CD4-positive, alpha-beta T cell treated with Interleukin-15 for 4 hours (primary cell): ENCODE measurements around the gene SLF1.

Experiments used
- DNase-seq: peaks from one replicate; pipeline ENCODE4 v3.0.0-alpha.2; 2020; ENCODE audit warnings: low spot score

SLF1 gene

DNA sequence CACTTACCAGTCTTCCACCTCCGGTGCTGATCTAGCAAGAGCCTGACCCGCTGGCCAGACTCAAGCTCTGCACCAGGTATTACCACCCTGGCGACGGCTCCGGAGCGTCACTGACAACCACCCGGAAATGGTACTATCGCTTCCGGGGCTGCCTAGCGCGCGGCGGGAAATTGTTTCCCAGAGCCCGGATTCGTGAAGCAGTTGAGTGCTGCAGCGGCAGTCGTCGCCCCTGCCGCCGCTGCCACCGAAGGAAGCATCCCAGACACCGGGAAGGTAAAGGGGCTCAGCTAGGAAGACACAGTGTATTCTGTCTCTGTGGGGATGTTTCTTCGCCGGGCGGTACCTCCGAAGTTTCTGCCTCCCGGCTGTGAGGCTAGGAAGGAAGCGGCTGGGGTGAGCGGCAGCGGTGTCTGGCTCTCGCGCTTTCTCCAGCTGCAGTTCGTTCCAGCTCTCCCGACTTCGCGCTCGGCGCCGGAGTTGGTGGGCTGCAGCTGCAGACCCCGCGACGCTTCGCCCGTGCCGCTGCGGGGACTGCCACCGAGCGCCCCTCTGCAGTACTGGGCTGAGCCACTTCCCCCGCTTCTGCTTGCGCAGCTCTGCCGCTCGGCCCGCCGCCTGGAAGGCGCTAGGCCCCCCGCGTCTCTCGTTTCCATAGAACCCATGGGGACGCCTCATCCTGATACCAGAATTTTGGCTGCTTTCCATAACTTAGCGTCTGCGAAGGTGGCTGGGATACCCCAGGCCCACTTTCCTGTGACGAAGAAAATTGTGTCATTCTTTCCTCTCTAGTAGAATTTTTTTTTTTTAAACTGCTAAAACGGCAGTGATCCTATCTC is at the start of gene SLF1, which contains the start of gene KIAA0825:
TSS of gene SLF1 (plus strand) at position 177 of the 836 bp plus-strand sequence. CDS start 10,142 bp downstream, outside the sequence.
TSS of gene KIAA0825 (minus strand) at position 112 of the 836 bp plus-strand sequence. CDS start 81,478 bp downstream, outside the sequence.
- peak; percentile 85 for DNase-seq

DNA sequence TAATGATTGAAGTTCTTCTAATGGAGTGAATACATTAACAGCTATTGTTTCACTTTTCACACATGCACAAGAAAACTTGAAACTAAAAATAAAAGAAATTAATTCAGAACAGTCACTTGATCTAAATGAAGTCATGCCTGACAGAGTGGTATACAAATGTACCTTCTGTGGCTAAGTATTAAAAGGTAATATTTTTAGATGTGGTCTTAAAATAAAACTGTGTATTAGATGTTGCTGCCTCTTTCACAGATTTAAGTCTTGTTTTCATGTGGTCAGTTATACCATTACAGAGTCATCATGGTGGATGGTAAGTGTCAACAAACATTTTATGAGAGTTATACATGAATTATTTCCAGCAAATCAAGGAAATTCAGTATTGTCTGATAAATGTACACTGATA is 47.1 kb upstream of the SLF1 start:
- no peak for DNase-seq

DNA sequence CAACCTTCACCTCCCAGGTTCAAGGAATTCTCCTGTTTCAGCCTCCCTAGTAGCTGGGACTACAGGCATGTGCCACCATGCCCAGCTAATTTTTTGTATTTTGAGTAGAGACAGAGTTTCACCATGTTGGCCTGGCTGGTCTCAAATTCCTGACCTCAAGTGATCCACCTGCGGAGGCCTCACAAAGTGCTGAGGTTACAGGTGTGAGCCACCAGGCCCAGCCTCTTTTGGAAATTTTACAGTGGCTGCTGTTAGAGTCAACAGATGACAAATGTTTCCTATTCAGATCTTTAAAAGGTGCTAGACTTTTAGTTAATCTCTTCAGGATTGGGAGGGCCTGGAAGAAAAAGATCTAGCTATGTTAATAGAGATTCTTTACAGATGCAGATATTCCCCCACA is 45.1 kb upstream of the SLF1 start:
- DNase-seq: peak; percentile 15

DNA sequence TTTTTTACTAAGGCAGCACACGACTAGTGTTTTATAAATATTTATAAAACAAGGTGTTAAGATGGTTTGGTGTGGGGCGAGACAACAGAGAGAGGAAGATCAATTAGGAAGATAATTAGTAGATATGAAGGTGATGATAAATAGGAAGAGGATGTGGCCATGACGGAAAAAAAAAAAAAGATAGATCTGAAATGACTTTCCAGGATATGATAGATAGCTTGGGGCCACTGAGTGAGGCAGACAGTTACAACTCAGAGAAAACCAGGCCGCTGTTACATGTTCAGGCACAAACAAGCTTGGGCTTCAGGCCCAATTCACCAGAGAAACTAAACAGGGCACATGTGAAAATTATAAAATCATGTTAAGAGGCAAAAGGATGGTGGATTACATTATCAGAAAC is 43.3 kb upstream of the SLF1 start:
- DNase-seq: peak; percentile 28

DNA sequence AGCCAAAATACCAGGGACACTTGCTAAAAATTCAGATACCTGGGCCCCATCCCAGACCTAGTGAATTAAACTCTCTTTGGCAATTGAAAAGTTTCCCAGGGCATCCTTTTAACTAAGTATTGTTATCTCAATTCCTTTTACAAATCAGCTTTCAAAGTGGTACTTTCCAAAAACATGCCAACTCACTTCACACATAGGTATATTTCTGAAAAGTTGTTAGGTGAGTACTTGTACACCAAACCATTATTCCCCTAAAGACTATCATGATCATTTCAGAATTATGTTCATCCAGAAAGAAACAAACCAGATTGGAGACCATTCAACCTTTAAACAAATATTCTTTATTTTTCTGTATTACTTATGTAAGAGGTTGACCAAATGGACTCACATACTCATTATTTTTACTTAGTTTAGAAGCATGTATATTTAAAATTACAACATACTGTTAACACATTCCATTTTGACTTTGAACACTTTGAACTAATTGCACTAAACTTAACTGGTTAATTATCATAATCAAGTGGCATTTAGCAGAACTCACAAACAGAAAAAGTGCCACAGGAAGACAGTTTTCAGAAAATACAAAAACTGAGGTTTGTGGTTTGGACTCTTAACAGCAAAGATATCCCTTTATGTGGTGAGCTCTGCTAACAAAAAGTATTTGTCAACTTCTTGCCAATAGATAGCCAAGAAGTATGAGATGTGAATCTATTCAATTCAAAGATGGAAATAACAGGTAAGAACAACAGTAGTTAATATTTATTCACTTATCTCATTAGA is 40.8 kb upstream of the SLF1 start:
- peak; percentile 62 for DNase-seq

DNA sequence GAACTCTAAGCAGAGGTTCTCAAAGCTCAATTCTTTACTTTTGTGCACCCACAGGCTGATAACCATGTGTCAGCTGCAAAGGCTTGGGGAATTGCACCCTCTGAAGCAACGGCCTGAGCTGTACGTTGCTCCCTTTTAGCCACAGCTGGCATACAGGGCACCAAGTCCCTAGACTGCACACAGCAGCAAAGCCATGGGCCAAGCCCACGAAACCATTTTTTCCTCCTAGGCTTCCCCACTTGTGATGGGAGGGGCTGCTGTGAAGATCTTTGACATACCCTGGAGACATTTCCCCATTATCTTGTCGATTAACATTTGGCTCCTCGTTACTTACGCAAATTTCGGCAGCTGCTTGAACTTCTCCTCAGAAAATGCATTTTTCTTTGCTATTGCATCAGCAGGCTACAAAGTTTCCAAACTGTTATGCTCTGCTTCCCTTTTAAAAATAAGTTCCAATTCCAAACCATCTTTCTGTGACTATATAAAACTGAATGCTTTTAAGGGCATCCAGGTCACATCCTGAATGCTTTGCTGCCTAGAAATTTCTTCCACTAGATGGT is 23.1 kb upstream of the SLF1 start:
- no peak for DNase-seq

DNA sequence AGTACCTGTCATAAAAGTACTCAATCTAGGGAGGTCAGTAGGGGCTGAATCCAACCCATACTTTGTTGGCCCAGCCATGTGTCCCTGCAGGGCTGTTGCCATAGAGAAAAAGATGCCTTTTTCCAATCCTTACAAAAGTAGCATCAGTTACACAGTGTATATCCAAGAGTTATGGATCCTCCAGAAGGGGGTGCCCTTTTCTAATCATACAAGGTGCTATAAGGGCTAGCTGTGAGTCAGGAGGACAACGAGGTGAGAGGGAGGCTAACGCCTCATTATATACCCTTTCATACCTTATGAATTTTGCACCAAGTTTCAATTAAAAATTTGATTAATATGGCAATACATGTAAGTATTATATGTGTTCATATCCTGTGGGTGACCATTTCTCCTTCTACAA is 4.9 kb upstream of the SLF1 start:
- DNase-seq: peak; percentile 11

DNA sequence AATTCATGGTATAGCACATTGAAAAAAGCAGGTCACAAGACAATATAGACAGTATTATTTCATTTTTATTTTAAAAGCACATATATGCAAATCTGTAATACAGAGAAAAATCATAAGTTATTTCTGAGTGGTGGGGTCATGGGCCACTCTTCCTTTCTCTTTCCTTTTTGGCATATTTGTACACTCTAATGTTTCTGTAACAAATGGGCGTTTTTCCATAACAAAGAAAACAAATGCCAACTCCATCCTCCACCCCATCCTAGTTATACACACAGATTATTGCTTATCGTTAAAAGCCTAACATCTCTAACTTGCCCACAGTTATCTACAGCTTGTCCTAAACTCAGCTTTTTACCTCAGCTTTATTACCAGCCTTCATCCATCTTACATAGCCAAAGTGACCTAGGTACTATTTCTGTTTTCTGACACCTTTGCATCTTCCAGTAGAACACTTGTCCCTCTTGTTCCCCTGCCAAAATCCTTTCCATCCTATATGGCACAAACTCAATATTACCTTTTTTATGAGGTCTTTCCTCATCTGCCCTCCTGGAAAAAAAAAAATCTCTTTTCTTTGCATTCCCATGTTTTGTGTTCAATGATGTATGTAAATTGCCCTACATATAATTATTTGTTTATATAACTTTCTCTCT is 4.2 kb upstream of the SLF1 start:
- no peak for DNase-seq

DNA sequence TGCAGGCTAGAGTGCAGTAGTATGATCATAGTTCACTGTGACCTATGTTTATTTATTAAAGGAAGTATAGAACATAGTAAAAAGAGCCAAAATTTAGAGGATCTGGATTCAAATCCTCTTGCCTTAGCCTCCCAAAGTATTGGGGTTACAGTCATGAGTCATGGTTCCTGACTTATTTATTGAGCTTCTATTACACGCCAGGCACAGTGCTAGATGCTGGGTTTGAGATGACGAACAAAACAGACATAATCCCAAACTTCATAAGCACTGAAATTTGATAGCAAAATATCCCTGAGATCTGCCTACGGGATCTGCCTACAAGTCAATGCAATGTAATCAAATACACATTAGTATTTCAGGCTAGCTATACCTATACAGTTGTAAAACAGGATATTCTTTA is 2.6 kb upstream of the SLF1 start:
- DNase-seq: no peak

DNA sequence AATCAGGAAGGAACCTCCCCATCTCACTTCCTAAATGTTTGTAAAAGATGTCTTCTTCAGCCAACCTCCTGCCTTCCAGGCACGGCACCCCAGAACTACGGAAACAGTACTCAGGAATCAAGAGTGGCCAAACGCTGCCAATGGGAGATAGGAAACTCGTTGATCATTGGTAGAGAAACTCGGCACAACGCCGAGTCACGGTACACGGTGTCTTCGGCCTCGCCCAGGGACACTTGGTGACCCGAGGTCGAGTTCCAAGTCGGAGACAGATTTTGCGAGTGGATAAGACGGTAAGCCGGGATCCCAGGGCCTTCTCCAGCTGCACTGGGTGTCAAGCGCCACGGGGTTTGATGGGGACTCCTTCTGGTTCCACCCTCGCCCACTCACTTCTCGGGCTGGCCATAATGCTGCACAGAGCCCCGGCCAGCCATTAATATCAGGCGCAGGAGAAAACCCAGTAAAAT is 408 bp upstream of the SLF1 start:
- DNase-seq: peak; percentile 25

DNA sequence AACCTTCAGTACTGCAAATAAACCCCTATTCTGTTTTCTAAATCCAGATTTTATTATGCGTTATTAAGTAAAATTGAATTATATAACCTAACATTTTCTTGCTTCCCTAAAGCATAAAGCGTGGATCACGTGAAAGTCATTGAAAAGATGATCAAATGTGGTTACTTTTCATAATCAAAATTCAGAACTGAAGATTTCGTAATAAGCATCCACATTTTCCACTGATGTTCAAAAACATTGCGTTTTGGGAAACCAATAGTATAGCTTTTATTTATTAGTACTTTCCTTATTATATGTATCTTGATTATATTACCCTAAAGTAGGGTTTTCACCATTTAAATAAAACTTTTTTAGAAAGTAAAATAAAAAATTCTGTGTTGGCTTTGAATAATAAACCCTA is 1.8 kb downstream of the SLF1 start:
- no peak for DNase-seq

DNA sequence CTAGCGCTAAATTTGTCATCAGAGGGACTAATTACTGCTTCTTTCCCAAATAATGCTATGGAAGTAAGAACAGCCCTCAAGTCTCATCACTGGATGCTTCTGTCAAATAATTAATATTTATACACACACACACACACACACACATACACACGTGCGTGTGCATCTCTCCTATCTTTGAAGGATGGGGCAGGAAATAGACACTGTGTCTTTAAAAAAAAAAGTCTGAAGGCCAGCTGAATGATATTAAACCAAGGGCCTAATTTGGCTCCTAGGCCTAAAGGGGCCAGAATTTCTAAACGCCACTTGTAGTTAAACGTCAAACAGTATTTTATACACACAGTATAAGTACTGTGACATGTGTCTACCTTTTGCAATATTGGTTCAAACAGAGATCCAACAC is 3.3 kb downstream of the SLF1 start:
- no peak for DNase-seq

DNA sequence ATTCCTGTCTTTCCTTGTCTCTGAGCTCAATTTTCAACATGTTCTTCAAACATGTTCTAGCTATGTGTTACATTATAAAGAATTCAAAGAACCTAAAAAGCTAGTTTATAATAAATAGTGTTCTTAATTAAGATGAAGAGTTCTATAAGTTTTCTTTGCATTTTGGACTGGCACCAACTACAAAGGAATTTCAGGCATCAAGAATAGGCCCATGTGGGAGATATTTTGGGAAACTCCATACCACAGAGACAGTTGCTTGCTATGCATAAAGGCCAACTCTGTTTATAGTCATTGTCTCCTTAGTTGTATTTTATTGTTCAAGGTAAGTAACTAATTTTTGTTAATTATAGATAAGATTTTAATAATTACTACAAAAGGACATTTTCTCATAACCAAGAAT is 4.5 kb downstream of the SLF1 start:
- no peak for DNase-seq

DNA sequence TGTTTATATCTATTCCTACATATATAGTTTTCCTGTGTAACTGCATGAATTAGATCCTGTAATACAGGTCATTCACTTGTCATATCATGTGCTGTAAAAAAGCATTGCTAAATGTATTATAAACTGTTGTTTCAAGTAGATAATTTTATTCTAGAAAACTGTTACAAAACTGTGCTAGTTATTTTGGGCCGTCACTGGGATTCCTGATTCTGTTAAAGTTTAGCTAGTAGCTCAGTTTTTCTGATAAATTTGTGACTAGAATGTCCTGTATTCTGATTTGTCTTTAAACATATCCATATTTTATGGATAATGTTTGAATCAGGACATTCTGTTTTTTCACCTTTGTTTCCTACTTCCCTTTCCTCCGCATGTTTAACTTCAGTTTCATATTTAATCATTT is 5.4 kb downstream of the SLF1 start:
- no peak for DNase-seq

DNA sequence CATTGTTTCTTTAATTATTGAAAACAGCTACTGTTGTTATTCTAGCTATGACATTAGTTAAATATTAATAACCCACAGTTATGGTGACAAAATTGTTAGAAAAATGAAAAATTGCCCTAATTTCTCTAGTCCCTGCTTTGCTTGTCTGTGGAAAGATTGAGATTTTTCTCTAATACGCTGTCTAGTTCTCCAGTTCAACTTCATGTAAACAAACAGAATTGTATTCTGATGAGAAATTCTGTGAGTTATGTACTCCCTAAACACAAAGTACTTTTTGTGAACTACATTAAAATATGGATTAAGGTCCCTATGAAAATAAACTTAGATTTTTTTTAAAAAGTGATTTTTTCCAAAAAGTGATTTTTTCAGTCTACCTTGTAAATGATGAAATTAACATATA is 8.7 kb downstream of the SLF1 start:
- no peak for DNase-seq

DNA sequence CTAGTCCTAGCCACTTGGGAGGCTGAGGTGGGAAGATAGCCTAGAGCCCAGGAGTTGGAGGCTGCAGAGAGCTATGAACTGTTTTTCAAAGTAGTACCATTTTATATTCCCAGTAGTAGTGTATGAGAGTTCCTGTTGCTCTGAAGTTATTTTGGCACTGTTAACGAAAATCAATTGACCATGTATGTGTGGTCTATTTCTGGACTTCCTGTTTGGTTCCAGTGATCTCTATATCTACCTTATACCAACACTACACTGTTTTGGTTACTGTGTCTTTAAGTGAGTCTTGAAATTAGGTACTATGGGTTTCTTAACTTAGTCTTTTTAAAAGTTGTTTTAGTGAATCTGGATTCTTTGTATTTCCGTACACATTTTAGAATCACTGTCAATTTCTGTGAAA is 13.6 kb downstream of the SLF1 start:
- no peak for DNase-seq

DNA sequence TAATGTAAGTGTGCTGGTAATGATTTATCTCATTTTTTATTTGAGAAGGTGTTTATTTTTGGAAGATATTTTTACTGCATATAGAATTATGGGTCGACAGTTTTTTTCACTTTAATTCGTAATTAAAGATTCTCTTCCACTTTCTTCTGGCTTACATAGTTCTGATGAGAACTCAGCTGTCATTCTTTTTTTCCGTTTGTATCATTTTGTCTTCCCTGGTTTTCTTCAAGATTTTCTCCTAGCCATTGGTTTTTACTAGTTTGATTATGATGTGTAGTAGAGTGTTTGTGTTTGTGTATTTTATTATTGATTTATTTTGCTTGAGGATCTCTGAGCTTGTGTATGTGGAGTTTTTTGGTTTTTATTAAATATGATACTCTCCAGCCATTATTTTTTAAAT is 21.7 kb downstream of the SLF1 start:
- DNase-seq: no peak

DNA sequence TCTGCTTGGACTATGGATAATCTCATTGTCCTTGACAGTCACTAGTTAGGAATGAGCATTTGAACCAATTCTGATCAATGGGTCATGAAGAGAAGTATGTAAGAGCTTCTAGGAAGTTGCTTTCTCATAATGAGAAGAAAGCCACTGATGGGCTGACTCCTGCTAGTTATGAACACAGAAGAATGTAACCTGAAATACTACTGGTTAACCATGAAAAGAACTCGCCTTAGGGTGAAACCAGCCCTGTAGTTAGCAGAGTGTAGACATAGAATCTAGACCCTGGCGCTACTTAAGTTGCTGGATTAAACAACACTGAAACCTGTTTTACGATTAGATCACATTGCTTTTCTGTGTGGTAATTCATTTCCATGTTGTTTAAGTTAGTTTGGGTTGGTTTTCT is 26.6 kb downstream of the SLF1 start:
- no peak for DNase-seq

DNA sequence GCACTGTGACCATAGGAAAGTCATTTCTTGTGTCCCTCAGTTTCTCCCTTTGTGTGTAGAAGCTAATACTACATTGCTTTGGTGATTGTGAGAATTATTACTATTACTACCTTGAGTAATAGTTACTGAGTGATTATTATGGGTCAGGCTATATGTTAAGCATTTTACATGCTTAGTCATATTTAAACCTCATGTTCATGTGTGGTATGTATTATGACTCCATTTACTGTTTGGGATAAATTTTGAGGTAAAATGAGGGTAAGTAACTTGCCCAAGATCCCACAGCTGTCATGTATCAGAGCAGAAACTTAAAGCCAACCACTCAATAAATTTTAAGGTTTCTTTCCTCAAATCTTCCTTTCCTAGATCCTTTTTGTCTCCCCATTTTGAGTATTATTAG is 28.3 kb downstream of the SLF1 start:
- no peak for DNase-seq

DNA sequence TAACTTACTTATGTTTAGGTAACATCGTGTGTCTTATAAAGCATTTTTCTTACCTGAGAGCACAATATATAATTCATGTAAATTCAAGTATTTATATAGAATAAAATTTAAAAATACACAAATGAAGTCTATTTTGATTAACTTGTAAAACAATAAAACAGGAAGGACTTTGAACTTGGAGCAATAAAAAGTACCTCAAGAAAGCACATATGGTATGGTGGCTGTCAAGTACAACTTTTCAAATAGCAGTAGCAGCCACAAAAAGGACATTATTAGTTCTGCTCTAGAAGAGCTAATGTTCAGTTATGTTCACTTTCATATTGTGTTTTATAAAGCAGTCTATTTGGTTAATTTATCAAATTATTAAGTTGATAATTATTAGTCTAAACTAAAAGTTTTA is 31.4 kb downstream of the SLF1 start:
- DNase-seq: no peak

DNA sequence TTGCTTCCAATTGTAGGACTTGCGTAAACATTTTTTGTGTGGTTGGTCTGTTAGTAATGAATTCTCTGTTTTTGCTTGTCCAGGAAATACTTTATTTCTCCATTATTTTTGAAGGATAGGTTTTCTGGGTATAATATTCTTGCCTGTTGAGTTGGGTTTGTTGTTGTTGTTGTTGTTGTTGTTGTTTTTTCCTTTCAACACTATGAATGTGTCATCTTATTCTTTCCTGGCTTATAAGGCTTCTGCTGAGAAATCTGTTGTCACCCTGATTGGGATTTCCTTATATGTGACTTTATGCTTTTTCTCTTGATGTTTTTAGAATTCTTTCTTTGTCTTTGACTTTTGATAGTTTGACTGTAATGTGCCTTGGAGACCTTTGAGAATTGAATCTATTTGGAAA is 39.8 kb downstream of the SLF1 start:
- no peak for DNase-seq

DNA sequence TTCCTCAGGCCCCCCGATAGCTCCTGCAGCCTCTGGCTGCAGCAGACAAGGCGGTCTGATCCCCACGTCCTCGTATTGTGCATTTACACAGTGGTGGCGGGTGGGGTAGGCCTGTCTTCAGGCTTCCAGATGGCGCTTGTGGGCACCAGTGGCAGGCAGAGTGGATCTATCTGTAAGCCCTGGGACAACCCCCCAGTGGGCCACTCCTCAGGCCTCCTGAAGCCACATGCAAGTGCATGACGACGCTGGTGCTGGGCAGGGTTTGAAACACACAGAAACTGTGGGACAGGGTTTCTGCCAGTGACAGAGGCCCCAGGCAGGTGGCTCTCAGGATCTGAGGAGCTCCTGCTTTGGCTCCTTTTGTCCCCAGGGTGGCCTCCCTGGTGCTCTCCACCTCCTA is 42.0 kb downstream of the SLF1 start:
- DNase-seq: no peak
